ENCODE data around the gene RTN4R. TPM values are rescaled to one million over a fixed set of nuclear protein-coding genes. Genes with fewer than 3 reads are reported as not detected.

RTN4R gene
- total RNA-seq, 1 donor from 2014 or later, result 0.43 TPM

- Histone ChIP-seq H3K4me3 (no peak overlapping the region), H3K9me3 (no peaks in the 10 kb centered on the region), H3K36me3 (no peaks in the 10 kb centered on the region), H3K4me1 (no peaks in the 10 kb centered on the region), H3K27me3 (no peaks in the 10 kb centered on the region), H3K27ac (no peak overlapping the region)
- no peak for DNase-seq (ENCODE audit: low spot score in 2 of 2)
- intact Hi-C loops (cut with DNase I), result no loop called here
- no peak for TF ChIP-seq CTCF (IDR thresholded peaks at IDR 0.05)
Measured at GRCh38 chr22:20258021-20258299, 10.2 kb downstream of the RTN4R start.

GRCh38 chr22:20257212-20258020, 10.7 kb downstream of the RTN4R start:
- DNase-seq (ENCODE audit: low spot score in 2 of 2), result no peak
- Histone ChIP-seq H3K27me3 (no peaks in the 10 kb centered on the region), H3K36me3 (no peaks in the 10 kb centered on the region), H3K4me3 (no peak overlapping the region), H3K4me1 (no peaks in the 10 kb centered on the region), H3K9me3 (no peaks in the 10 kb centered on the region), H3K27ac (no peak overlapping the region)
- intact Hi-C loops (cut with DNase I), result no loop called here
- TF ChIP-seq CTCF (IDR thresholded peaks at IDR 0.05), result no peak

- Histone ChIP-seq H3K9me3 (no peaks in the 10 kb centered on the region), H3K27ac (no peak overlapping the region)
- intact Hi-C loops (cut with DNase I), result no loop called here
Measured at GRCh38 chr22:20256551-20257211, 11.4 kb downstream of the RTN4R start.

GRCh38 chr22:20256027-20256426, 12.1 kb downstream of the RTN4R start:
- Histone ChIP-seq H3K9me3 (no peaks in the 10 kb centered on the region), H3K36me3 (no peaks in the 10 kb centered on the region), H3K27me3 (no peaks in the 10 kb centered on the region), H3K27ac (no peak overlapping the region), H3K4me1 (no peaks in the 10 kb centered on the region), H3K4me3 (no peak overlapping the region)
- intact Hi-C loops (cut with DNase I), result no loop called here
- TF ChIP-seq CTCF (IDR thresholded peaks at IDR 0.05), result no peak
- no peak for DNase-seq (ENCODE audit: low spot score in 2 of 2)

More at GRCh38 chr22:20256551-20257211, 11.4 kb downstream of the RTN4R start:
- no peaks in the 10 kb centered on the region for H3K27me3 ChIP-seq
- no peak for TF ChIP-seq CTCF (IDR thresholded peaks at IDR 0.05)
- H3K4me1 ChIP-seq, result no peaks in the 10 kb centered on the region
- DNase-seq (ENCODE audit: low spot score in 2 of 2), result no peak
- H3K36me3 ChIP-seq, result no peaks in the 10 kb centered on the region
- no peak overlapping the region for H3K4me3 ChIP-seq

GRCh38 chr22:20254975-20255946, 12.9 kb downstream of the RTN4R start:
- DNase-seq (ENCODE audit: low spot score in 2 of 2), result no peak
- Histone ChIP-seq H3K36me3 (no peaks in the 10 kb centered on the region), H3K27me3 (no peaks in the 10 kb centered on the region), H3K4me3 (no peak overlapping the region), H3K9me3 (no peaks in the 10 kb centered on the region), H3K27ac (no peak overlapping the region), H3K4me1 (no peaks in the 10 kb centered on the region)
- intact Hi-C loops (cut with DNase I), result no loop called here
- no peak for TF ChIP-seq CTCF (IDR thresholded peaks at IDR 0.05)

Measured in ascending aorta (tissue), 2 donors.